Measurements from ENCODE around the gene SYCP2L.
"Not testable (repeated sequence)": the region's sequence is repeated elsewhere in the genome, so short reads cannot be mapped to it uniquely, and the experiment has no call there.

The SYCP2L gene

GRCh38 chr6:10989587-10989986, 102.7 kb downstream of the SYCP2L start:
- no peak for DNase-seq (ENCODE audit: low read depth)
- TF ChIP-seq CTCF (conservative IDR thresholded peaks at IDR 0.05; ENCODE audit: low read length), result no peak
- no peak overlapping the region for H3K4me3 ChIP-seq (ENCODE audit: low read length)

- H3K4me3 ChIP-seq (ENCODE audit: low read length), result no peak overlapping the region
- TF ChIP-seq CTCF (conservative IDR thresholded peaks at IDR 0.05; ENCODE audit: low read length), result no peak
- DNase-seq (ENCODE audit: low read depth), result no peak
Measured at GRCh38 chr6:10991115-10991514, 104.3 kb downstream of the SYCP2L start.

- no peak for TF ChIP-seq CTCF (conservative IDR thresholded peaks at IDR 0.05; ENCODE audit: low read length)
- DNase-seq (ENCODE audit: low read depth), result no peak
- no peak overlapping the region for H3K4me3 ChIP-seq (ENCODE audit: low read length)
Measured at GRCh38 chr6:10993896-10994295, 107.0 kb downstream of the SYCP2L start.

GRCh38 chr6:10995114-10995707, 108.4 kb downstream of the SYCP2L start:
- DNase-seq (ENCODE audit: low read depth), result no peak
- TF ChIP-seq CTCF (conservative IDR thresholded peaks at IDR 0.05; ENCODE audit: low read length), result no peak
- no peak overlapping the region for H3K4me3 ChIP-seq (ENCODE audit: low read length)

GRCh38 chr6:10999994-11000393, 113.1 kb downstream of the SYCP2L start:
- TF ChIP-seq CTCF (conservative IDR thresholded peaks at IDR 0.05; ENCODE audit: low read length), result no peak
- no peak overlapping the region for H3K4me3 ChIP-seq (ENCODE audit: low read length)
- DNase-seq (ENCODE audit: low read depth), result peak; percentile 16

GRCh38 chr6:11002176-11002575, 115.3 kb downstream of the SYCP2L start:
- no peak overlapping the region for H3K4me3 ChIP-seq (ENCODE audit: low read length)
- TF ChIP-seq CTCF (conservative IDR thresholded peaks at IDR 0.05; ENCODE audit: low read length), result no peak
- DNase-seq (ENCODE audit: low read depth), result no peak

- not testable (repeated sequence) for DNase-seq (ENCODE audit: low read depth); H3K4me3 ChIP-seq (ENCODE audit: low read length)
Measured at GRCh38 chr6:11003297-11003696, 116.4 kb downstream of the SYCP2L start.

GRCh38 chr6:11006061-11006460, 119.2 kb downstream of the SYCP2L start:
- TF ChIP-seq CTCF (conservative IDR thresholded peaks at IDR 0.05; ENCODE audit: low read length), result no peak
- H3K4me3 ChIP-seq (ENCODE audit: low read length), result no peak overlapping the region
- DNase-seq (ENCODE audit: low read depth), result no peak

All from AG10803 (cell line).